ENCODE measurements around the gene FERD3L.

DNA sequence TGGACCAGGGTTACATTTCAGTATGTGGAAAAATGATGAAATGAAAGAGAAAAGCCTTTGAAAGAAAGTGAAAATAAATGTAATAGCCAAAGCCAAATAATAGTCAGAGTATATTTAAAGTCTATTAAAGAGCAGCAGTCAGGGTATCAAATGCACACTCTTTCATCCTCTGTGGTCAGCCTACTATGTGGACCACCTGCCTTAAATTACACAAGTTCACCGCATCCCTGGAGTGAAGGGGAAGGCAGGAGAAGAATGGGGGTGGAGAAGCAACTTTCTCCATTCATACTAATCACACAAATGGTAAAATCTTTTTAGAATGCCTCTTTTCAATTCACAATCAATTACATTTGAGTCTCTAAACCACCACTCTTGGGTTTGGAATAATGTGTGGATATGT, 43.7 kb downstream of the FERD3L start:
- TF ChIP-seq, protein P1, sequence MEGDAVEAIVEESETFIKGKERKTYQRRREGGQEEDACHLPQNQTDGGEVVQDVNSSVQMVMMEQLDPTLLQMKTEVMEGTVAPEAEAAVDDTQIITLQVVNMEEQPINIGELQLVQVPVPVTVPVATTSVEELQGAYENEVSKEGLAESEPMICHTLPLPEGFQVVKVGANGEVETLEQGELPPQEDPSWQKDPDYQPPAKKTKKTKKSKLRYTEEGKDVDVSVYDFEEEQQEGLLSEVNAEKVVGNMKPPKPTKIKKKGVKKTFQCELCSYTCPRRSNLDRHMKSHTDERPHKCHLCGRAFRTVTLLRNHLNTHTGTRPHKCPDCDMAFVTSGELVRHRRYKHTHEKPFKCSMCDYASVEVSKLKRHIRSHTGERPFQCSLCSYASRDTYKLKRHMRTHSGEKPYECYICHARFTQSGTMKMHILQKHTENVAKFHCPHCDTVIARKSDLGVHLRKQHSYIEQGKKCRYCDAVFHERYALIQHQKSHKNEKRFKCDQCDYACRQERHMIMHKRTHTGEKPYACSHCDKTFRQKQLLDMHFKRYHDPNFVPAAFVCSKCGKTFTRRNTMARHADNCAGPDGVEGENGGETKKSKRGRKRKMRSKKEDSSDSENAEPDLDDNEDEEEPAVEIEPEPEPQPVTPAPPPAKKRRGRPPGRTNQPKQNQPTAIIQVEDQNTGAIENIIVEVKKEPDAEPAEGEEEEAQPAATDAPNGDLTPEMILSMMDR (IDR thresholded peaks at IDR 0.05) = no peak
- TF ChIP-seq POLR2A (IDR thresholded peaks at IDR 0.05) = no peak
